Occipital lobe (tissue), 2 donors: Measurements from ENCODE around the gene CHRM4. TPM values are rescaled to one million over a fixed set of nuclear protein-coding genes. Genes with fewer than 3 reads are reported as not detected.

Source experiments
- DNase-seq: peaks from one replicate; lab custom pipeline; 2025; lab: John Stamatoyannopoulos, UW
- total RNA-seq: library from RNA; depleted of rRNA; stranded (reverse); fragments of >200 nt; gene quantifications from one replicate; pipeline ENCODE4 v1.2.3, GENCODE V29; 2014

The CHRM4 gene
- total RNA-seq, 1 donor from 2014 or later = 0.78 TPM

DNA sequence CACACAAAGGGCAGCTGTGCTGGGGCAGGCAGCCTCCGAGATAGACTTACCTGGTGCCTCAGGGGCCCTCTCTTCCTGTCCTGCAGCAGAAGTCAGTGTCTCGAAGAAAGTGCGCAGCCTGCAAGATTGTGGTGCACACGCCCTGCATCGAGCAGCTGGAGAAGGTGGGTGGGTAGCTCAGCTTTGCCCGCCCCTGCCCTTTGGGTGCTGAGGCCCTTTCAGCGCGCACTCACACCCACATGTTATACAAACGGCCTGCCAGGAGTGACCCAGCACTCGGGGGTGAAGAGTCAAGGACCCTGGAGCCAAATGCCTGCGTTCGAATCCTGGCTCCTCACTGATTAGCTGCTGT is 23.7 kb downstream of the CHRM4 start:
- DNase-seq = no peak

DNA sequence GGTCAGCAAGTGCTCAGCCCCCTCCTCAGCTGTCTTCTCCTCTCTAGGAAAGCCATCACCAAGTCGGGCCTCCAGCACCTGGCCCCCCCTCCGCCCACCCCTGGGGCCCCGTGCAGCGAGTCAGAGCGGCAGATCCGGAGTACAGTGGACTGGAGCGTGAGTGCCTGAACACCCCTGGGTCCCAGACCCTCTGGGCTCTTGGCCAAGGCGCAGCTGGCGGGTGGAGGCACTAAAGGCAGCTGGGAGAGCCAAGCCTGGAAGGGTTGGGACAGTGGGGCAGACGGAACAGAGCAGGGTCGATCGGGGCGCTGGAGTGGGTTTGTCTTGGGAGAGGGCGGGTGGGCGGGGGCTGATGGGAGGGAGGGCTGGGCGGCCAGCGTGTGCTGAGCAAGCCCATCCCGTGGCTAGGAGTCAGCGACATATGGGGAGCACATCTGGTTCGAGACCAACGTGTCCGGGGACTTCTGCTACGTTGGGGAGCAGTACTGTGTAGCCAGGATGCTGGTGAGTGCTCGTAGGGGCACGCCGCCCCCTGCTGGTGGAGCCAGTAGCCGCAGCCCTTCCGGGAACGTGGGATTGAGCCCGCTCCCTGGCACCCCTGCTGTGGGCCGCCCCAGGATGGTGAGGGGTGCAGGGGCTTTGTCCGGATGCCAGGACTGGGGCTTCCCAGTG is 24.2 kb downstream of the CHRM4 start:
- DNase-seq = peak; percentile 54

DNA sequence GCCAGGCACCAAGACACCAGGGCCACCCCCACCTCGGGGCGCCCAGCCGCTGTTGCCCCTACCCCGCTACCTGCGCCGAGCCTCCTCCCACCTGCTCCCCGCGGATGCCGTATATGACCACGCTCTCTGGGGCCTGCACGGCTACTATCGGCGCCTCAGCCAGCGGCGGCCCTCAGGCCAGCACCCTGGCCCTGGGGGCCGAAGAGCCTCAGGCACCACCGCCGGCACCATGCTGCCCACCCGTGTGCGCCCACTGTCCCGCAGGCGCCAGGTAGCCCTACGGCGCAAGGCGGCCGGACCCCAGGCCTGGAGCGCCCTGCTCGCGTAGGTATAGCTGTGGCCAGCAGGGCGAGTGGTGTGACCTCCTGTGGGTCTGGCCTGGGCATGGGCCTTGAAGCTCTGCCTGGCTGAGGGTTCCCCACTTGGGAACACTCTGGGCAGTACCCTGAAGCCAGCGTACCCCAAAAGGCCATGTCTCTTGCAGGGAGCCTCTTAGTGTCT is 24.9 kb downstream of the CHRM4 start:
- no peak for DNase-seq

DNA sequence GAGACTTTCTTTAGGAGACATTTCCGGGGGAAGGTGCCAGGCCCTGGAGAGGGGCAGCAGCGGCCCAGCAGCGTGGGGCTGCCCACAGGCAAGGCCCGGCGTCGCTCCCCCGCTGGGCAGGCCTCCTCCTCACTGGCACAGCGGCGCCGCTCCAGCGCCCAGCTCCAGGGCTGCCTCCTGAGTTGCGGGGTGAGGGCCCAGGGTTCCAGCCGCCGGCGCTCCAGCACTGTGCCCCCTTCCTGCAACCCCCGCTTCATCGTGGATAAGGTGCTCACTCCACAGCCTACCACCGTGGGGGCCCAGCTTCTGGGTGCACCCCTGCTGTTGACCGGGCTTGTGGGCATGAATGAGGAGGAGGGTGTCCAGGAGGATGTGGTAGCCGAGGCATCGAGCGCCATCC is 25.3 kb downstream of the CHRM4 start:
- no peak for DNase-seq

DNA sequence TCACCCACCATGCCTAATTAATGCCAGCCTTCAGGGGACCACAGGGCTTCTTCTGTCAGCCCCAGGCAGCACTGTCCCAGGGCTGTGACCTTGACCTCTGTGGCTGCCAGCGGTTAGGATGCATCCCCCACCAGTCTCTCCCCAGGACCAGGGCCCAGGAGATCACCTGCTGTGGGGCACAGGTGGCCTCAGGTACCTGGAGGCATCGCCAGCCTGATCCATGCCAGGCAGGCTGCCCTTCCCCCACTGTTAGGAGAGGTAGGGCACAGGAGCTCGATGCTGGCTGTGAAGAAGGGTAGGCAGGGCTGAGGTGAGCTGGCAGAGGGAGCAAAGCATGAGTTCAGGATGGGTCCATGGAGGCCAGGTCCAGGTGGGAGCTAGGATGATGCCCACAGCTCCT is 26.8 kb downstream of the CHRM4 start:
- DNase-seq = no peak

DNA sequence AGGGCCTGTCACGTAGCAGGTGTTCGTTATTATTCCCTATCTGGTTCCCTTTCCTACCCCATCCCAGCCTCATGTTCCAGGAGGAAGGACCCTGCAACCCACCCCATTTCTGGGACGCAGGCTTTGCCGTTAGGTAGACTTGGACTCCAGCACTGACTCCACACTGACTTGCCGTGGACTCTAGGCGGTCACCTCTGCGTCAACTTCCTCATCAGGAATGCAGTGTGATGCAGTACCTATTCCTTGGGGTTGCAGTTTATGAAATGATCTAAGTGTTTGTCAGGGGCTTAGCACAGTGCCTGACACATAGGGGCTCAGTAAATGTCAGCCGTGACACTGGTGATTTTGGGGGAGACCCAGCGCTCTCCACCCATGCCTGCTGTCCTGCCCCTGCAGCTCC is 27.5 kb downstream of the CHRM4 start:
- DNase-seq = no peak

DNA sequence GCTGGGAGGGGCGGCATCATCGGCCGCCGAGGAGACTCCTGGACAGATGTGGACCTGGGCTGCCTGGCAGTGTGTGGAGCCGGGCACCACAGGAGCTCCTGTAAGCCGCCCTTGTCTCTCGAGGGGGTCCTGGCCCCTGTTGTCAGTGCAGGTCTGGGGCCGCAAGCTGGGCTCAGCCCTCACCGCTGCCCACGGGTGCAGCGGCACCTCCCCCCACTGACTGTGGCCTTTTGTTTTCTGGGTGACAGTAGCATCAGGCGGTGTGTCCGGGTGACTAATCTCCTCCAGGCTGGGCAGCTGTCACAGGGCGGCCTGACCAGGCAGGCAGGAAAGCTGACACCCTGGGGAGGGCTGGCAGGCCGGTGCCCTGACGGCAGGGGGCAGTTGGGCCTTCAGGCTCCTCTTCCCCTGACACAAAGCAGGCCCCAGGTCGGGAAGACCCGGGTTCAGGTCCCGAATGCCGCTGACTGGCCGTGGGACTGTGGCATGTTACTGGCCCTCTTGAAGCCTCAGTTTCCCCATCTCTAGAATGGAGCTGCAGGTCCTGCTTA is 28.0 kb downstream of the CHRM4 start:
- peak; percentile 73 for DNase-seq

DNA sequence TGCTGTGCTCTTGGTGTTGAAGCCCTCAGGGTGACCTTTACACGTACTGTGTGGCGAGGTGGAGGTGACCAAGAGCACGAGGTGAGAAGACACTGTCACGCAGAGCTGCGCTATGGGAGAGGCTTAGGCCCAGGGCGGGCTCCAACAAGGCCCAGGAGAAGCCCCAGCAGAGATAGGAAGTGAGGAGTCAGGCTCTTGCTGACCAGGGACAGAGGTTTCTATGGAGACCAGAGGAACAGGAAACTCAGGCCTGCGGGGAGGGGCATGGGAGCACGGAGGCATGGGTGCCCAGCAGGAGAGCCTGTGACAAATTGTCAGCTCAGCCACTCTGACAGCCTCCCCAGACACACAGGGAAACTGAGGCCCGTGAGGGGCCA is 28.6 kb downstream of the CHRM4 start:
- DNase-seq = peak; percentile 55

DNA sequence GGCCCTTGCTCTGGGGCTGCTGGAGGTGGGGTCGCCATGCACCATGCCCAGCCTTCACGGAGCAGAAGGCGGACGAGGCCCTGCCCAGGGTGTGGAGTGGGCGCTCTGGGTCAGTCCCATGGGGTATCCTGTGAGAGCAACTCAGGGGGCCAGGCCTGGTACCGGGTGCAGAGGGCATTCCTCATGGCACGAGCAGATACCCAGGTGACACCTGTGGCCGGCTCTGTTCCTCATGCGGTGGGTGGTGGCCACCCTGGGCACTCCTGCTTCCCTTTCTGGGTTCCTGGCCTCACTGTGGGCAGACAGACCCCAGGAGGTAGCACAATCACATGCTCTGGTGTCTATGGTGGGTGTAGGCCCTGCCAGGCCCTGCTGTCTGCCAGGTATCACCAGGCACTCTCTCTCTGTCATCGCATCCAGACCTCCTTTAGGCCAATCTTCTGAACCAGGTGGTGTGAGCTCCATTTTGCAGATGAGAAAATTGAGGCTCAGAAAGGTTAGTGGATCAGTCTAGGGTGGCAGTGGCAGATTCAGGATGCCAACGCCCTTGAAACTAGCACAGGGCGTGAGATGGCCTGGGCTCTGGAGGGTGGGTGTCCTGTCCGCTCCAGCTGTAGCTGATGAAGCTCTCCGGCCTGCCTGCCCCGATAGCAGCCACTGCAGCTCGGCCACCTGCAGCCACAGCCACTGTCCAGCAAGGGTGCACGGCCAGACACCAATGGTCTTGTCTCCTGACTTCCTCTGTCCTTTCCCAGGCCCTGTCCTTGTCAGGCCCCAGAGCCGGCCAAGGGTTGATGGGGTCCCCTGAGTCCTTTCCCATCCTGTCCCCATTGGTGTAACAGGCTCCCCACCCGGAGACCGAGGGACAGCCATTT is 29.2 kb downstream of the CHRM4 start:
- no peak for DNase-seq

DNA sequence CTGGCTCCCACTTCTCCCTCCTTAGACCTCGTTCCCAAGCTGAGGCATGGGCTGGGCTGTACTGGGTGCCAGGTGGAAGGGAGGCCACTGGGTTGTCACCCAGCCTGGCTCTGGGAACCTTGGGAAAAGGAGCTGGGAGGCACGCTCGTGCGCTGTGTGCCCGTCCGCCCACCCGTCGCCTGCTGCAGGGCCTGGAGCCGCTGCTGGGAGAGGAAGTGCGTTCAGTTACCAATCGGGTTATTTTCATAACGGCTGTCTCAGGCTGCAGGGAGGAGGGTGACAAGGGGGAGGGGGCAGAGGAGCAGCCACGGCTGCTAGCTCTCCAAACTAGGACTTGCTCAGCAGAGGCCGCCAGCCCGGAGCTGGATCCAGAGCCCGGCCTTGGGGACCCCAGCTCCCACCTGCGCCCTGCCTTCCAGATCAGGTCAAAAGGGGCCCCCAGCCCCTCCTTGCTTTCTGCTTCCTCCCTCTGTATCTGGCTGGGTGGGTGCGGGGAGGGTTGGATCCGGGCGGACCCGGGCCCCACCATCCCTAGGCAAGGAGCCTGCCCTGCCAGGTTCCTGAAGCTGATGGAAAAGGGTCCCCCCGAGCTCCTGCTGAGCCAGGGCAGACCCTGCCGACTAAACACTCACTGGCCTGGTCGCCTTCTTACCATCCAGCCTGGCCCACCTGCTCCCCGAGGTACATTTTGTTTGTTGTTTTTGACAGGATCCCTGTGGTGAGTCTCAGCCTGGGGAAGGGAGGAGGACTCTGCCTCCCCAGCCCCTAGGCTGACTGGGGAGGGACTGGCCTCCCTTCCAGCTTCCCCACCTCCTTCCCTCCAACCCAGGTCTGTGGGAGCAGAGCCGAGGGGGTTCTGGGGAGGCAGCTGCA is 30.1 kb downstream of the CHRM4 start:
- DNase-seq = peak; percentile 82

DNA sequence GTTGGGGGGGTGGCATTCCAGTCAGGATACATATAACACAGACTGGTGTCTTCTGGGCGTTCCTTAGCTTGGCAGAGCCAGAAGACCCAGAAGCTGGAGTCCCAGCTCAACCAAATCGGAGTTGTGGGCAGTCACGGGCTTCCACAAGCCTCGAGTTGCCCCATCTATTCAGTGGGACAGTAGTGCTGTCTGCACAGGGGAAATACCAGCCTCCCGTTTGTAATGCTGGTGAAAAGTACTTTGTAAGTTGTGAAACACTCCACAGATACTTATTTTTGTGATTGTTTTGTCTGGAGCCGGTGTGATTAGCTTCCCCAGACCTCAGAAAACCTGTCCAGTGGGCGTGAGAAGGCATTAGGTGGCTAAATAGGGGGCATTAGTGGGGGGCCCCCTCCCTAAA is 30.7 kb downstream of the CHRM4 start:
- DNase-seq = no peak

DNA sequence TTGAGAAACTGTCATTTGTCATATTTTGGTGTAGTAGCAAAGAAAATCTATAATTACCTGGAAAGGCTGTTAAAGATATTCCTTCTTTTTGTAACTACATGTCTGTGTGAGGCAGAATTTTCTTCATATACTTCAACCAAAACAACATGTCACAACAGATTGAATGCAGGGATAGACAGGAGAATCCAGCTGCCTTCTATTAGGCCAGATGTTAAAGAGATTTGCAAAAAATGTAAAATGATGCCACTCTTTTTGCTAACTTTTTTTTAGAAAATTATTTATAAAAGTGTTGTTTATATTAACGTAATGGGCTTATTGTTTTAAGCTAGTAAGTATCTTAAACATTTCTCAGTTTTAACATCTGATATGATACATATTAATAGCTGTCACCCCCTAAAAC is 31.6 kb downstream of the CHRM4 start:
- no peak for DNase-seq

DNA sequence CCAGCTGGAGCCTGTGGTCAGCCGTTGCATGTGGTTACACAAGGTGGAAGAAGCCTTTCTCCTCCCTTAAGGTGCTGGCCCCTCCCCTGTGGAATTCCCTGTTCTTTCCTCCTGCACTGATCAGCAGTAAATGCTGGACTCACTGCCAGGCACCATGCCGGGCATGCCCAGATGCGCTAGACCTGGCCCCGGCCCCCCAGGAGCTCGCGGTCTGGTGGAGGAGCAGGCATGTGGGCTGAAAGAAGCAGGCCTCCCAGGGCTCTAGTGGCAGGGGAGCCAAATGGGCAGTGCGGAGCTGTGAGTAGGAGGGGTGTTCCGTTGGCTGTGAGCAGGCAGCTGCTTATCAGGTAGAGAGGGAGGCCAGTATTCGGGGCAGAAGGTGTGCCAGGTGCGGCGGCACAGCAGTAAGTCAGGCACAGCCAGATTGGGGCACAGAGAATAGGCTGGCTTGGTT is 34.1 kb downstream of the CHRM4 start:
- DNase-seq = no peak

DNA sequence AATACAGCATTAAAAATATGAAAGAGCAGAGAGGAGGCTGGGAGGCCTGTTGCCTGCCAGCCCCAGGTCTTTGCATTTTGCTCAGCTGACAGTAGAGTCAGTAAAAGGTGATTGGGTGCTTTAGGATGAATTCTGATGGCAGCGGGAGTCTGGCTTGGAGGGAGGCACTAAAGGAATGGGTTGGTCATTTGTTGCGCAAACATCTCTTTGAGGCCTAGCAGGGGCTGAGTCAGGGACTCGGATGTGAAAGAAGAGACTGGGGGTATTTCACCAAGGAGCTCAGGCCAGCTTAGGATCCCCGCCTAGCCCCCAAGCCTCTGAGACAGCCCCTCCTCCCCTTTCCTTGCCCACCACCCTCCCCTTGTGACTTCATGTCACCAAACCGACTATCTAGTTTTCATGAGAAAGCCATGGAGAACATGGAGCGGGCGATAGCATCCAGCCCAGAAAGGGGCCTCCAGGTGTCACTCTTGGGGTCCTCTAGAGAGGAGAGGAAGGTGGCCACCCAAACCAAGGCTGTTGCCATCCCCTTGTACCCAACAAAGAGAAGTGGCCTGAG is 34.6 kb downstream of the CHRM4 start:
- DNase-seq = no peak

DNA sequence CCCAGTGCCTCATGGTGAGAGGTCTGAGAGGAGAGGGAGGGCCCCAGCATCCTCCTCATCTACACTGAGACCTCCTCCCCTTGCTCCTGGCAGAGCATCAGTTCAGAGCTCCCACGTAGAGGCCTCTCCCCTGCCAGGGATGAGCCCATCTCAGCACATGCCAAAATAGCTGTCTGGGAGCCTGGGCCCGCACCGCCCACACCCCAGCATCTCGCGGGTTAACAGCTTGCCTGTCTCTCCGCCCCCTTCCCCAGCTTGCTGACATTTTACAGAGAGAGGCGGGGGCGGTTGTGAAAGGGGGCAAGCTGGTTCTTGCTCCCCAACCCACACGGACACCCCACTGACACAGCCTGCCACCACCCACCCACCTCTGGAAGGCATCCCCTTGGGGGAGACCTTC is 37.9 kb downstream of the CHRM4 start:
- peak; percentile 74 for DNase-seq

DNA sequence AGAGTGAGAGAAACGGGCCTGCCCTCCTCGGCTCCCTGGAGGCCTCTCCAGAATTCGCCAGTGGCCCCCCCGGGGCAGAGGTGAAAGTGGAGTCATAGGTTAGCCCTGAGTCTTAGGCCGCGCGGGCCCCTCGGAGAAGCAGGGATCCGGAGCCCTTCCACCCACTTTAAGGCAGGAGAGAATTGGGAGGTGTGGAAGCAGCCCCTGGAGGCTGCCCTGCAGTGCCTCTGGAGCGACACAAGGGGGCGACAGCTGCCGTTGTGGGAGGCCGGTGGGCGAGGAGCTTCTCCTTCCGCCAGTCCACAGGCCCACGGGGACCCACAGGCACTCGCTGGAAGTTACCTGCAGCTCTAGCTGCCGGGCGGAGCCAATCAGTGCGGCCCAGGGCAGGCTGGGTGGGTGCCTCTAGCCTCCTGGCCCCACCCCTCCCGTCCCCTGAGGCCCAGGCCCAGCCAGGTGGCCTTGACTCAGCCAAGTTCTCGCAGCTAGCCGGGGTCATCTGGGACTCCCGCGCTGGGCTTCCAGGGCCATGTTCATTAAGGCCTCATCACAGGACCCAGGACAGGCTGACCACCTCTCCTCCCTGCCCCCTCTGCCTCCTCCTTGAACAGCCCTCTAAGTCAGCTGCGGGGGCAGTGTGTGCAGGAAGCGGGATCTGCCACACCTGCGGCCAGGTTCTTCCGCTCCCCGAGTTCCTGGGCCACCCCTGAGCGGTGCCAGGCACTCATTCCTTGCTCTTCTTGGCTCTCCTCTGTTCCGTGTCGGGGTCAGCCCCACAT is 39.3 kb downstream of the CHRM4 start:
- peak; percentile 51 for DNase-seq

DNA sequence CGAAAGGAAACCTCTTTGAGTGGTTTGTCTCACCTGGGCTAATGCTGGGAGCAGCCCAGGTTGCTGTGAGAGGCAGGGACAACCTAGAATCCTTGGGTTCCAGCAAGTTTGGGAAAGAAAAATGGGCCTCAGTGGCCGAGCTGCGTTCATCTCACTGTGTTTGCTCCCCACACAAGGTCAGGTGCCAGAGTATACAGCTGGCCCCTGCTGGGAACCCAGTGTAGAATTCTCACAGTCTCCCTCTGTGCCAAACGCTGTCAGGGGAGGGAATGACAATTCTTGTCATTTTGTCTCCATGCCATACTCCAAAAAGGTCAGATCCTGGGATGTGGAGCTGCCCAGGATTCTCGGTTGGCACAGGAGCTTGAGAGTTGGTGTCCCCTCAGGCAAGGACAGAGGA is 40.0 kb downstream of the CHRM4 start:
- no peak for DNase-seq

DNA sequence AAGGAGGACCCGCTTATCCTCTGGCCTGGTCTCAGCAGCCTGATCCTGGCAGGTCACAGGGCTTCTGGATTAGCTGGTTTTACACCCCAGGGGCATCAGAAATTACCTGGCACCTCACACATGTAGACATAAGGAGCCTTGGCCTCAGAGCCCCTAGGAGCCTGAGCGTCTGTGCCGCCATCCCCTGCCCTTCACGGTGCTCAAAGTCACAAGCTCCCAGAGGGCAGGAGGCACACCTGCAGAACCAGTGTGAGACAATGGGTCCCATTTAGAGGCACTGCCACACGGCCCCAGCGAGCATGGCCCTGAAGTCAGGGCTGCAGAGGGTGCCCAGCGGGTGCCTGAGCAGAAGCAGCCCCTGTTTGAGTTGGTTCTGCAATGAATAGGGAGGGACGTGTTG is 40.4 kb downstream of the CHRM4 start:
- no peak for DNase-seq

DNA sequence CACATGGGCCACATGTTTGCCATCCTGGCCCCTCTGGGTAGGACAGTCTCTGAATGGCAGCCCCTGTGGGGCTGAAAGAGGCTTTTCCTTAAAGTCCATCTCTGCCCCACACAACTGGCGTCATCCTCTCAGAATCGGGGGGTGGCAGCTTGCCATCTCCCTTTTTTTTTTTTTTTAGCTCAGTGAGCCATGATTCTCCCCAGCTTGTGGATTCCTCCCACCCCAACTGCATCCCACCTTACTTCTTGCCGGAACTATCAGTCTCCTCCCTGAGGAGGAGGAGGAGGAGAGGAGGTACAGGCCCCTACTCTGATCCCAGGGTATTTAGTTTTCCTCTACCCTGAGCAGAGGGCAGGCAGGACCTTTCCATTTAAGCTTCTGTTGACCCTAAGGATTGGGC is 40.9 kb downstream of the CHRM4 start:
- no peak for DNase-seq

DNA sequence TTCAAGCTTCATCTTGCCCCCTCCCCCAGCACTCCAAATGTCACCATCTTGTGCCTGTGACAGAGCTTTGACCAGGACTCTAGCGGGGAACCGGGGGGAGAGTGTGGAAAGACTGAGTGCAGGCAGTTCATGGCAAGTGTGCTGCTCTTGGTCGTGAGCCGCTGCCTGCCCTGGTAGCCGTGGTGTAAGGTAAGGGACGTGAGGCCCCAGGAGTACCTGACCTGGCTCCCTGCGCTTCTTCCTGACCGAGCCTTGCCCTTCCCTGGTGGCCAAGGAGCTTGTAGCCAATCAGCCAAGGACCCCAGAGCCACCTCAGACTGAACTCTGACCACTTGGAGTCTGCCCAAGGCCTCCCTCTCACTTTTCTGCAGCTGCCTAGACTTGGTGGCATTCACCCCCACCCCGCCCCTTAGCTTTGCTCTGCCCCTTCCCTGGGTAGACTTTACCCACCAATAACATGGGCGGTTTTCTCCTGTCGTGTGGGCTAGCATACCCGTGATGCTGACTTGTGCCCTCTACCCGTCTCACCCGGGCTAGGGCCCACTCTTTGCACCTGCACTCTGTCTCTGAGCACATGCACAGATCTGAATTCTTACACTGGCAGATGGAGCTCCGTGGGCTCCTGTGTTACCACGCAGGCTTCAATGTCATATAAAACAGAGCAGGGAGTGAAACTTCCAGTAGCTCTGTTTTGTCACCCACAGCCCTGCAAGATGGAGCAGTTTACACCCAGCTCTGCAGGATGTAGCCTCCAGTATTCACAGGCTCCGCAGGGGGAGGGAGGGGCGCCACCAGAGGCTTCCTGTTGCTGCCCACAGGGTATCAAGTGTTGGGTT is 42.8 kb downstream of the CHRM4 start:
- no peak for DNase-seq
